HG03280 (cell line): Measurements from ENCODE around the gene THPO.

Source experiments
- ATAC-seq: cut with Tn5 transposase; IDR thresholded peaks from one replicate; pipeline ENCODE4 v1.9.1; 2021; ENCODE audit warnings: mild to moderate bottlenecking, moderate library complexity; ENCODE audit not compliant: unreplicated experiment

Gene THPO

GRCh38 chr3:184366619-184367289, 11.3 kb downstream of the THPO start:
- ATAC-seq: no peak

- ATAC-seq: peak; percentile 89
Measured at GRCh38 chr3:184362668-184363546, 15.1 kb downstream of the THPO start.

GRCh38 chr3:184361932-184362667, 15.9 kb downstream of the THPO start:
- ATAC-seq: peak; percentile 6

GRCh38 chr3:184361532-184361931, 16.5 kb downstream of the THPO start, which contains the start of the genes CLCN2 and POLR2H:
CLCN2 (minus strand) TSS chr3:184361605; CDS start chr3:184361479, 126 bp downstream.
POLR2H (plus strand) TSS chr3:184361710; CDS start chr3:184363493, 1,783 bp downstream.
- peak; percentile 36 for ATAC-seq

- ATAC-seq: no peak
Measured at GRCh38 chr3:184360929-184361531, 17.0 kb downstream of the THPO start.

- ATAC-seq: no peak
Measured at GRCh38 chr3:184360070-184360928, 17.7 kb downstream of the THPO start.

GRCh38 chr3:184359610-184360009, 18.4 kb downstream of the THPO start:
- no peak for ATAC-seq

GRCh38 chr3:184358921-184359350, 19.1 kb downstream of the THPO start:
- ATAC-seq: no peak

GRCh38 chr3:184358124-184358767, 19.8 kb downstream of the THPO start:
- ATAC-seq: no peak

GRCh38 chr3:184357248-184358123, 20.5 kb downstream of the THPO start:
- no peak for ATAC-seq

- ATAC-seq: no peak
Measured at GRCh38 chr3:184355261-184356040, 22.6 kb downstream of the THPO start.

- no peak for ATAC-seq
Measured at GRCh38 chr3:184354754-184355153, 23.3 kb downstream of the THPO start.

GRCh38 chr3:184354121-184354728, 23.8 kb downstream of the THPO start:
- no peak for ATAC-seq

- ATAC-seq: no peak
Measured at GRCh38 chr3:184353546-184353941, 24.5 kb downstream of the THPO start.

GRCh38 chr3:184352897-184353545, 25.0 kb downstream of the THPO start:
- ATAC-seq: no peak

GRCh38 chr3:184352149-184352785, 25.7 kb downstream of the THPO start:
- ATAC-seq: no peak
